ENCODE data around the gene EIF3D. TPM values are rescaled to one million over a fixed set of nuclear protein-coding genes. Genes with fewer than 3 reads are reported as not detected.
A peak's percentile ranks its signal among the peaks of the same experiment; 100 is the strongest.

EIF3D gene
- polyA plus RNA-seq, 3 donors, result 102 to 244 (median 122) TPM

DNA sequence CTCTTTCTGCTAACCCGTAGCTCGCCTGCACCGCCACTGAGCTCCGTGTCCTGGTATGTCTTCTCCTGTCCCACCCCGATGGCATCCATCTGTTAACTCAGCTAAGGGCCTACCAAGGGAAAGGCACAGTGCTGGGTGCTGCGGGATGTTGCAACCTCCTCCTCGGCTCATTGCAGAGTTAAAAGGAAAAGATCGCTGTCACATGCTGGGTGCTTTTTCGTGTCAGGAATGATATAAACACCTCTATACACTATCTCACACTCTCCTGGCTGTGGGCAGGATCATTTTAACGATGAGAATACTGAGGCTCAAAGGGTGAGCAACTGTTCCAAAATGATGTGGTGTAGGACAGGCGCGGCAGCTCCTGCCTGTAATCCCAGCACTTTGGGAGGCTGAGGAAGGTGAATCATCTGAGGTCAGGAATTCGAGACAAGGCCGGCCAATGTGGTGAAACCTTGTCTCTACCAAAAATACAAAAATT is 57.6 kb downstream of the EIF3D start:
- Mint-ChIP-seq H3K27me3 (ENCODE audit: low read depth in 3 of 3) (peaks cover 2 to 3% (median 3%) of the 10 kb centered on the region in 3 donors), H3K4me1 (peaks cover 52% of the 10 kb centered on the region), H3K36me3 (peaks cover 56 to 73% of the 10 kb centered on the region in 2 donors), H3K27ac (peak overlapping the region in 2 of 7 donors; percentile 1 to 41), H3K9me3 (no peaks in the 10 kb centered on the region), H3K4me3 (no peak overlapping the region)
- peaks cover 68% of the 10 kb centered on the region for H4K20me1 ChIP-seq (ENCODE audit: insufficient read depth, low read length)
- no peak overlapping the region for H3K4me3 ChIP-seq (replicated peaks in 1 of 3; ENCODE audit: low read depth in 2 of 3, low read length in 3 of 3)
- H3K4me1 ChIP-seq (ENCODE audit: control insufficient read depth in 1 of 2, insufficient read depth in 2 of 2, low read length in 2 of 2), result peaks cover 47 to 52% of the 10 kb centered on the region in 2 donors
- TF ChIP-seq, protein P1, sequence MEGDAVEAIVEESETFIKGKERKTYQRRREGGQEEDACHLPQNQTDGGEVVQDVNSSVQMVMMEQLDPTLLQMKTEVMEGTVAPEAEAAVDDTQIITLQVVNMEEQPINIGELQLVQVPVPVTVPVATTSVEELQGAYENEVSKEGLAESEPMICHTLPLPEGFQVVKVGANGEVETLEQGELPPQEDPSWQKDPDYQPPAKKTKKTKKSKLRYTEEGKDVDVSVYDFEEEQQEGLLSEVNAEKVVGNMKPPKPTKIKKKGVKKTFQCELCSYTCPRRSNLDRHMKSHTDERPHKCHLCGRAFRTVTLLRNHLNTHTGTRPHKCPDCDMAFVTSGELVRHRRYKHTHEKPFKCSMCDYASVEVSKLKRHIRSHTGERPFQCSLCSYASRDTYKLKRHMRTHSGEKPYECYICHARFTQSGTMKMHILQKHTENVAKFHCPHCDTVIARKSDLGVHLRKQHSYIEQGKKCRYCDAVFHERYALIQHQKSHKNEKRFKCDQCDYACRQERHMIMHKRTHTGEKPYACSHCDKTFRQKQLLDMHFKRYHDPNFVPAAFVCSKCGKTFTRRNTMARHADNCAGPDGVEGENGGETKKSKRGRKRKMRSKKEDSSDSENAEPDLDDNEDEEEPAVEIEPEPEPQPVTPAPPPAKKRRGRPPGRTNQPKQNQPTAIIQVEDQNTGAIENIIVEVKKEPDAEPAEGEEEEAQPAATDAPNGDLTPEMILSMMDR (IDR thresholded peaks at IDR 0.05), result no peak
- no peak overlapping the region for H3K27ac ChIP-seq (ENCODE audit: low read depth in 1 of 2, low read length in 2 of 2)
- 80% methylated on average over 4 of the region's 14 CpGs for WGBS (ENCODE audit: insufficient coverage)
- H3K79me2 ChIP-seq (ENCODE audit: insufficient read depth, low read length), result peaks cover 45% of the 10 kb centered on the region
- H3K9ac ChIP-seq (ENCODE audit: insufficient read depth, low read length, poor library complexity, severe bottlenecking), result no peak overlapping the region
- no peaks in the 10 kb centered on the region for H3K27me3 ChIP-seq (ENCODE audit: control insufficient read depth in 2 of 2, insufficient read depth in 2 of 2, low read length in 2 of 2)
- intact Hi-C loops (cut with micrococcal nuclease), result loop anchor here (1.0 to 10.0 kb wide), 3 partner anchors 84 to 170 kb away; partner anchors contain the start of gene MYH9 (in 2 of the 2)
- no peaks in the 10 kb centered on the region for H3K9me3 ChIP-seq (replicated peaks in 1 of 2; ENCODE audit: control insufficient read depth in 1 of 2, insufficient read depth in 1 of 2, low read length in 2 of 2)
- H3K4me2 ChIP-seq (replicated peaks; ENCODE audit: extremely low read depth, low read length, poor library complexity, severe bottlenecking), result no peak overlapping the region
- H3K36me3 ChIP-seq (replicated peaks in 1 of 2; ENCODE audit: control insufficient read depth in 1 of 2, insufficient read depth in 2 of 2, low read length in 2 of 2), result peaks cover 46 to 56% of the 10 kb centered on the region in 2 donors
- no peak overlapping the region for H2AFZ ChIP-seq (ENCODE audit: insufficient read depth, low read depth, low read length, poor library complexity, severe bottlenecking)
- no peak for DNase-seq

DNA sequence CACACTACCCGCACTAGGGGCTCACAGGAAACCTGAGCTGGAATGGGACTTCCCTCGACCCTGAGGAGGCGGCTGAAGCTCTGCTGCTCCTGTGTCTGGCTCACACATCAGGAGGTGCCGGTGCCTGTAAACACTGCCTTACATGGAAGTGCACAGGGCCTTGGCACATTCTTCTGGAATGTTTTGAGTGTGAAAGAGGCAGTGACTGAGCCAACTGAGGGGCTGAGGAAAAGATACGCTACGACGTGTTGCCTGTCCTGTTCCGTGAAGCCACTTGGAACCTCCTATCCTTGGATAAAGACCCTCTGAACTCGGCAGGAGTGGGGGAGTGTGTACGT is 58.0 kb downstream of the EIF3D start:
- peaks cover 3 to 4% (median 3%) of the 10 kb centered on the region in 3 donors for H3K27me3 Mint-ChIP-seq (ENCODE audit: low read depth in 3 of 3)
- H3K9me3 Mint-ChIP-seq, result no peaks in the 10 kb centered on the region
- peaks cover 43 to 52% of the 10 kb centered on the region in 2 donors for H3K36me3 ChIP-seq (replicated peaks in 1 of 2; ENCODE audit: control insufficient read depth in 1 of 2, insufficient read depth in 2 of 2, low read length in 2 of 2)
- WGBS (ENCODE audit: insufficient coverage), result 88% methylated on average over 8 of the region's 10 CpGs
- peaks cover 44% of the 10 kb centered on the region for H3K79me2 ChIP-seq (ENCODE audit: insufficient read depth, low read length)
- H3K4me3 ChIP-seq (replicated peaks in 1 of 3; ENCODE audit: low read depth in 2 of 3, low read length in 3 of 3), result no peak overlapping the region
- H2AFZ ChIP-seq (ENCODE audit: insufficient read depth, low read depth, low read length, poor library complexity, severe bottlenecking), result no peak overlapping the region
- H4K20me1 ChIP-seq (ENCODE audit: insufficient read depth, low read length), result peaks cover 70% of the 10 kb centered on the region
- H3K27ac ChIP-seq (ENCODE audit: low read depth in 1 of 2, low read length in 2 of 2), result no peak overlapping the region
- peaks cover 52 to 56% of the 10 kb centered on the region in 2 donors for H3K4me1 ChIP-seq (ENCODE audit: control insufficient read depth in 1 of 2, insufficient read depth in 2 of 2, low read length in 2 of 2)
- H3K9me3 ChIP-seq (replicated peaks in 1 of 2; ENCODE audit: control insufficient read depth in 1 of 2, insufficient read depth in 1 of 2, low read length in 2 of 2), result no peaks in the 10 kb centered on the region
- peaks cover 56 to 71% of the 10 kb centered on the region in 2 donors for H3K36me3 Mint-ChIP-seq
- no peak overlapping the region for H3K4me2 ChIP-seq (replicated peaks; ENCODE audit: extremely low read depth, low read length, poor library complexity, severe bottlenecking)
- intact Hi-C loops (cut with micrococcal nuclease), result loop anchor here (1.0 to 10.0 kb wide), 3 partner anchors 84 to 170 kb away; partner anchors contain the start of gene MYH9 (in 2 of the 2)
- H3K27ac Mint-ChIP-seq, result peak overlapping the region in 1 of 7 donors; percentile 41
- no peak overlapping the region for H3K9ac ChIP-seq (ENCODE audit: insufficient read depth, low read length, poor library complexity, severe bottlenecking)
- TF ChIP-seq, protein P1 (IDR thresholded peaks at IDR 0.05), result no peak
- peaks cover 57% of the 10 kb centered on the region for H3K4me1 Mint-ChIP-seq
- no peak for DNase-seq
- no peak overlapping the region for H3K4me3 Mint-ChIP-seq
- H3K27me3 ChIP-seq (ENCODE audit: control insufficient read depth in 2 of 2, insufficient read depth in 2 of 2, low read length in 2 of 2), result no peaks in the 10 kb centered on the region

Measured in CD14-positive monocyte (primary cell).